Mucosa of rectum (tissue), 2 donors: ENCODE measurements around the gene ELK3.

ENCODE experiments used
- H3K27ac ChIP-seq, 2 donors: one replicate each; pipeline ENCODE4 v1.7.0; 2013; ENCODE audit warnings: inconsistent platforms in 2 of 2, low read depth in 2 of 2, low read length in 2 of 2
- H3K27me3 ChIP-seq, 2 donors: one replicate each; pipeline ENCODE4 v1.7.0; 2013; ENCODE audit warnings: low read length in 2 of 2; ENCODE audit not compliant: control insufficient read depth in 2 of 2, insufficient read depth in 2 of 2
- H3K36me3 ChIP-seq, 2 donors: one replicate each; pipeline ENCODE4 v1.7.0; 2013; ENCODE audit warnings: low read length in 2 of 2; ENCODE audit not compliant: control insufficient read depth in 2 of 2, insufficient read depth in 2 of 2
- H3K4me1 ChIP-seq, 2 donors: one replicate each; pipeline ENCODE4 v1.7.0; 2013; ENCODE audit warnings: low read length in 2 of 2, mild to moderate bottlenecking in 1 of 2; ENCODE audit not compliant: control insufficient read depth in 2 of 2, insufficient read depth in 2 of 2
- H3K4me3 ChIP-seq, 2 donors: one replicate each; pipeline ENCODE4 v1.7.0; 2013; ENCODE audit warnings: low read length in 2 of 2
- H3K9ac ChIP-seq, 2 donors: one replicate each; pipeline ENCODE4 v1.7.0; 2013; ENCODE audit warnings: low read length in 2 of 2, low read depth in 1 of 2, mild to moderate bottlenecking in 1 of 2
- H3K9me3 ChIP-seq, 2 donors: one replicate each; pipeline ENCODE4 v1.7.0; 2013; ENCODE audit warnings: low read length in 2 of 2; ENCODE audit not compliant: control insufficient read depth in 2 of 2
- donor health status: healthy.
- donor health status: Normal muscosa, but diverticular disease.

ELK3 gene

DNA sequence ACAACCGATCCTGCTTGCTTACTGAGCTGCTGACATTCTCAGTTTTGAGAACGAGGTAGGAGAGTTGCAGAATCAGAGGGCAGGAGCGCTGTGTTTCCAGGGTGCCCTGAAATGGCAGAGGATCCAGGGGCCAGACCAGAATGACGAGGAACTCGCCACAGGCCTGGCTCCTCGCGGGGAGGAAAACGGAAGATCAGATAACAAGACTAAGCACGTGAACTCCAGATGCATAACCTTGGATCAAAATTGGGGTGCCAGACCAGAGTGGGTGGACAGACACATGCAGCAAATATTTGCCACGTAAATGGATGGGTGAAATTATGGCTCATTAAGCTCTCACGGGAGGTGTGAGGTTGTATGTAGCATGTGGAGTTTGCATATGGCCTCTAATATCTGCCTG, 46.5 kb downstream of the ELK3 start:
- H3K27ac ChIP-seq = peak overlapping the region in 1 of 2 donors; percentile 35
- no peaks in the 10 kb centered on the region for H3K36me3 ChIP-seq
- no peaks in the 10 kb centered on the region for H3K9me3 ChIP-seq
- H3K4me3 ChIP-seq = no peak overlapping the region
- peaks cover 23 to 29% of the 10 kb centered on the region in 2 donors for H3K4me1 ChIP-seq
- H3K9ac ChIP-seq = no peak overlapping the region
- H3K27me3 ChIP-seq = no peaks in the 10 kb centered on the region

DNA sequence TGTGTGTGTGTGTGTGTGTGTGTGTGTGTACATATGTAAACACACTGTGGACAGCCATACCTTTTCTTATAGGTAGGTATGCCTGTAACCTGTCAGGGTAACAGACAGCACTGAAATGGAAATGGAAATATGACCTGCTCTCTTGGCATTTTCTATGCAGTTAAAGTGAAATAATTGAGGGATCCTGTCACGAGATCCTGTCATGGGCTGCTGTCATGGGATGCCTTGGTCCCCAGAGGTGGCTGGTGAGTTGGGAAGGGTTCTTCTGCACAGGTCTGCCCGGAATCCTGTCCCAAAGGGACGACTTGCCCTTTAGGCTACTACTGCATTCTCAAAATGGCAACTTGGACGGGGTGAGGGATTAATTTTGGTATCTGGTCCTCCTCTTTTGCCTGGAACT, 47.3 kb downstream of the ELK3 start:
- peak overlapping the region; percentile 63 to 79 for H3K27ac ChIP-seq
- no peaks in the 10 kb centered on the region for H3K9me3 ChIP-seq
- H3K36me3 ChIP-seq = peaks cover 0 to under 1% of the 10 kb centered on the region in 2 donors
- H3K4me3 ChIP-seq = no peak overlapping the region
- H3K27me3 ChIP-seq = no peaks in the 10 kb centered on the region
- H3K9ac ChIP-seq = no peak overlapping the region
- peaks cover 18 to 25% of the 10 kb centered on the region in 2 donors for H3K4me1 ChIP-seq

DNA sequence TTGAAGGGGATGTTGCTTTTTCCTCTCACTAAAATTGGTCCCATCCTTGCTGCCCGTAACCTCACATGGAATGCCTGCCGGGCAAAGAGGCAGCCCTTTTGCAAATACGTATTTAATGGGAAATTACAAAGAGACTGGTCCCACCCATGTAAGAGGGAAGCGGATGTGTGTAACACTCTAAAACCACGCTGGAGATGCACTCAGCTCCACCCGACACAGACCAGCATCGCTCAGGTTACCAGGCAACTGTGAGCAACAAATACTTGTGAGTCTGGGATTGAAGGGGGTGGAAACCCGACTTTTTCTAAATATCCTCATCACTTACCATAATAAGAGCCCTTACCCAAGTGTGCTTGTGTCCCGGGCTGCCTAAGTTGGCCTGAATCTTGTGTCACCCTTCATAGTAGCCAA, 47.7 kb downstream of the ELK3 start:
- peak overlapping the region; percentile 63 to 79 for H3K27ac ChIP-seq
- H3K9ac ChIP-seq = no peak overlapping the region
- peaks cover 16 to 23% of the 10 kb centered on the region in 2 donors for H3K4me1 ChIP-seq
- H3K9me3 ChIP-seq = no peaks in the 10 kb centered on the region
- H3K4me3 ChIP-seq = no peak overlapping the region
- peaks cover 2 to 5% of the 10 kb centered on the region in 2 donors for H3K36me3 ChIP-seq
- H3K27me3 ChIP-seq = no peaks in the 10 kb centered on the region

DNA sequence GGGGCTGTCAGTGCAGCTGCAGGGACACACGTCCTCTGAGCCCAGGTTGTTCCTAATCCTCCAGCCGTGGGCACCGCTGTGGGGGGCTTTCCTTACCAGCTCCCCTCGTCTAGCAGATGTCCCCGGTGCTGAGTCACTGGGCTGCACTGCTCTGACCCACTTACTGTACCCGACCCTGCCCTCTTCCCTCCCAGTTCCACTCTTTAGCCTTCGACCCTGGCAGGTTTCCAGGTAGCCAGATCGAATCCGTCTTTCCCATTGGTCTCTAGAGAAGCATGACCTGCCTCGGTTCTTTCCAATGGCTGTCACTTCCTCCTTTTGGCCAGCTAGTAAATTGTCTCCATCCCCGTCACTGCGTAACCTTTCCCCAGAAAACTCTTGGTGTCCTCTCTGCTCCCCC, 48.4 kb downstream of the ELK3 start:
- Histone ChIP-seq H3K9me3 (no peaks in the 10 kb centered on the region), H3K27me3 (no peaks in the 10 kb centered on the region), H3K36me3 (peaks cover 9 to 11% of the 10 kb centered on the region in 2 donors), H3K9ac (no peak overlapping the region), H3K4me1 (peaks cover 10 to 16% of the 10 kb centered on the region in 2 donors), H3K4me3 (no peak overlapping the region), H3K27ac (peak overlapping the region; percentile 62 to 79)

DNA sequence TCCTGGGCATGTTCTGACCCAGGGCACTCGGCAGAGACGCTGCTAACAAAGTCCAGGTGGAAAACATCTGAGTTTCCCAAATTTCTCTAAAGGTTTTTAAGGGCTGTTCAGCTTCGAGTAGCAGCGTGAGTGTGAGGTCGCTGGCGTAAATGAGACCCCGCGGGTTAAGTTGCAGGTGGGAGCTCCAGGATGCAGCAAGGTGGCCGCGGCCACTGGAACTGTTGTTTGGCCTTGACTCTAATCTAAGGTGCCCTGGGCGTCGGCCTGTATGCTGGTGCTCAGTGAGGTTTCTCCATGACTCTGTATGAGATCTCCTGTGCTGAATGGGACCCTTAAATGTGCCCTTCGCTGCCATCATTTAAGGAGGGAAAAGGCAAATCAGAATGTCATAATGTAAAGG, 50.7 kb downstream of the ELK3 start:
- Histone ChIP-seq H3K27me3 (no peaks in the 10 kb centered on the region), H3K9ac (no peak overlapping the region), H3K4me1 (peaks cover 4 to 8% of the 10 kb centered on the region in 2 donors), H3K4me3 (no peak overlapping the region), H3K27ac (no peak overlapping the region), H3K36me3 (peaks cover 13 to 19% of the 10 kb centered on the region in 2 donors), H3K9me3 (no peaks in the 10 kb centered on the region)

DNA sequence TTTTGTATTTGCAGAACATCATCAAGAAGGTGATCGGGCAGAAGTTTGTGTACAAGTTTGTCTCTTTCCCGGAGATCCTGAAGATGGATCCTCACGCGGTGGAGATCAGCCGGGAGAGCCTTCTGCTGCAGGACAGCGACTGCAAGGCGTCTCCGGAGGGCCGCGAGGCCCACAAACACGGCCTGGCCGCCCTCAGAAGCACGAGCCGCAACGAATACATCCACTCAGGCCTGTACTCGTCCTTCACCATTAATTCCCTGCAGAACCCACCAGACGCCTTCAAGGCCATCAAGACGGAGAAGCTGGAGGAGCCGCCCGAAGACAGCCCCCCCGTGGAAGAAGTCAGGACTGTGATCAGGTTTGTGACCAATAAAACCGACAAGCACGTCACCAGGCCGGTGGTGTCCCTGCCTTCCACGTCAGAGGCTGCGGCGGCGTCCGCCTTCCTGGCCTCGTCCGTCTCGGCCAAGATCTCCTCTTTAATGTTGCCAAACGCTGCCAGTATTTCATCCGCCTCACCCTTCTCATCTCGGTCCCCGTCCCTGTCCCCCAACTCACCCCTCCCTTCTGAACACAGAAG, 52.8 kb downstream of the ELK3 start:
- H3K9ac ChIP-seq = no peak overlapping the region
- peaks cover 4 to 5% of the 10 kb centered on the region in 2 donors for H3K4me1 ChIP-seq
- peaks cover 24 to 26% of the 10 kb centered on the region in 2 donors for H3K36me3 ChIP-seq
- H3K9me3 ChIP-seq = no peaks in the 10 kb centered on the region
- H3K27me3 ChIP-seq = no peaks in the 10 kb centered on the region
- H3K4me3 ChIP-seq = no peak overlapping the region
- no peak overlapping the region for H3K27ac ChIP-seq

DNA sequence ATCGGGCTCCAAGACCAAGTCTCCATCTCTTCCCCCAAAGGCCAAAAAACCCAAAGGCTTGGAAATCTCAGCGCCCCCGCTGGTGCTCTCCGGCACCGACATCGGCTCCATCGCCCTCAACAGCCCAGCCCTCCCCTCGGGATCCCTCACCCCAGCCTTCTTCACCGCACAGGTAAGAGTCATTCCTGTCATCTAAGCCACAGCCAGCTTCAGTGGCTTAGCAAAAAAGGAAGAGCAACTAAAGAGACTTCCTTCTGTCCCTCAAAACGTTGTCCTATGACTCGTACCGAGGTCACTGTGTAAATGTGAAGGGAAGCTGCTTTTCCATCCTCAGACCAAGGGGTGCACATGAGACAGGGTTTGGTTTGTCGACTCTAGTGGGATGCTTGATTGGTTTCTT, 53.4 kb downstream of the ELK3 start:
- Histone ChIP-seq H3K36me3 (peaks cover 24 to 26% of the 10 kb centered on the region in 2 donors), H3K9ac (no peak overlapping the region), H3K27ac (no peak overlapping the region), H3K27me3 (no peaks in the 10 kb centered on the region), H3K9me3 (no peaks in the 10 kb centered on the region), H3K4me3 (no peak overlapping the region), H3K4me1 (no peaks in the 10 kb centered on the region)

DNA sequence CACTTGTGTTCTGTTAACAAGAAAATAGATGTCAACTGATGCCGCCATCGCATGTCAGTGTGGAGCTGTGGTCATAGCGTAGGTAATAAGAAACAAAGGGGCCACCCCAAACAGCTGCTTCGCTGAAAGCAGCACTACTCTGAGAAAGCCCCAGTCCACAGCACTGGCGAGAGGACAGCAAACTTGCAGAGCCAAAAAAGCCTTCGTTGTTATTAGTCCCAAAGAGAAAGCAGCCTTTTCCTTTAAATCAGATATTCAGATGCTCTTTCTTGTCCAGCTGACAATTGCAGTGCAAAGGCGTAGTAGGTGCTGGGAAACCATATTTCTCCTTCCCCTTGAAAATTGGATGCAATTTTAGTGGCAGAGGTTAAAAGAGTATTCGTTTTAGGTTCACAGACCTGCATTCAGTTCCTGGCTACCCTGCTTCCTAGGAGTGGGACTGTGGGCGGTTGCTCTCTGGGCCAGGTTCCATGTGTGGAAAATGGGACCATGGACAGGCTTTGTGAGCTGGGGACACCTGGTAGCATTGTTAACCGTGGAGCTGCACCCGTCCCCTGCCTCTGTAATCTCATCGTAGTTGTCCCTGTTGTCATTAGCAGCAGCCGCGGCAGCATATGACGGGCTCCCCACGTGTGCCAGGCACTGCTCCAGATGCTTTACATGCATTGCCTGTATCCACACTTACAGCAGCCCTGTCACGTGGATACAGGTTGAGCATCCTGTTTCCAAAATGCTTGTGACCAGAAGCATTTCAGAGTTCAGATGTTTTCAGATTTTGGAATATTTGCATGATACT, 54.2 kb downstream of the ELK3 start:
- no peak overlapping the region for H3K27ac ChIP-seq
- no peak overlapping the region for H3K9ac ChIP-seq
- no peaks in the 10 kb centered on the region for H3K4me1 ChIP-seq
- H3K4me3 ChIP-seq = no peak overlapping the region
- no peaks in the 10 kb centered on the region for H3K9me3 ChIP-seq
- H3K36me3 ChIP-seq = peaks cover 24 to 26% of the 10 kb centered on the region in 2 donors
- no peaks in the 10 kb centered on the region for H3K27me3 ChIP-seq

DNA sequence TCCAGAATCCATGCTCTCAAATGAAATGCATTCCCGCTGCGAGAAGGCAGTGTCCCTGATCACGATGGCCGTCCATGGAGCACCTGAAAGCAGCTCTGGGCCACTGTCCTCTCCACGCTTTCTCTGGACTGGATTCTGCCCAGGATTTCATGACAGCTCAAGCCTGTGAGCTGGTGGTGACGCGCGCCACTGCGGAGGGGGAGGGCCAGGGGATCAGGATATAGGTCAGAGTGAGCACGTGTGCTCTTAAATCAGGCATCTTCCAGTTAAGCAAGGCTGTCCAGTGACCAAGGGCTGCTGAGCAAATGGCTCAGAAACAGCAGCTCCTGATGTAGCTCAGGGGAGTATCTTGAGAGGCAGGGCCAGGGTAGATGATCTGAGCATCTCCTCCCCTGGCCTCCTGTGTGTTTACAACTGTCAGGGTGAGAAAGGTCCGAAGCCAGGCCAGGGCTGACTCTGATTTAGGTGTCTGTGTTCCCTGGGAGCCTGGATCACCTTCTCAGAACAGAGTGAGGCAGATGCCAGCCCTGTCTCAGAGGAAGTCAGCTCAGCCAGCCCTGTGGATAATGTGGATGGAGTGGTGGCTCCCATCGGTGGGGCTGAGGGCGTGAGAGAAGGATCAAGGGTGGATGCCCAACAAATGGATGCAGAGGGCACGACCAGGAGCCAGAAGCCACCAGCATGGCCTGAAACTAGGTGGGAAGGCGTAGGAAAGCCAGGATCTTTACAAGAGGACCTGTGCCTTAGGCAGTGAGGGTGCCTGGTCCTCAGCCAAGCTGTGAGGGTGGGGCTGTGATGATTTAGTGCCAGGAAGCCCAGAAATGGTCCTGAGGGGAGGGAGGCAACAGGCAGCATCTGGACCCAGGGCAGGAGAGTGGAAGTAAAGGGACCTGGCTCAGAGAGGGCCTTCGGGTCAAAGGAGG, 55.3 kb downstream of the ELK3 start:
- no peak overlapping the region for H3K4me3 ChIP-seq
- peaks cover 24 to 26% of the 10 kb centered on the region in 2 donors for H3K36me3 ChIP-seq
- no peaks in the 10 kb centered on the region for H3K27me3 ChIP-seq
- H3K4me1 ChIP-seq = peaks cover 0 to 2% of the 10 kb centered on the region in 2 donors
- H3K9ac ChIP-seq = no peak overlapping the region
- H3K9me3 ChIP-seq = no peaks in the 10 kb centered on the region
- peak overlapping the region in 1 of 2 donors; percentile 44 for H3K27ac ChIP-seq
